HEK293 (cell line): Measurements from ENCODE around the gene DIRAS1.

Experiments
- BCL11A ChIP-seq: fragments of 450-650 bp; formaldehyde crosslinking; IDR thresholded peaks from 2 replicates; pipeline ENCODE4 v1.5.1; 2016; ENCODE audit warnings: low read depth, missing biosample characterization, missing genetic modification characterization
- BCL11B ChIP-seq: fragments of 450-650 bp; formaldehyde crosslinking; IDR thresholded peaks from 2 replicates; pipeline ENCODE4 v1.5.1; 2016; ENCODE audit warnings: low read depth, missing biosample characterization, missing genetic modification characterization
- EGR2 ChIP-seq: fragments of 450-650 bp; formaldehyde crosslinking; IDR thresholded peaks from 2 replicates; pipeline ENCODE4 v1.5.1; 2016; ENCODE audit warnings: low read depth, missing biosample characterization, missing genetic modification characterization
- GFI1B ChIP-seq: fragments of 450-650 bp; formaldehyde crosslinking; IDR thresholded peaks from 2 replicates; pipeline ENCODE4 v1.5.1; 2016; ENCODE audit warnings: missing biosample characterization, missing genetic modification characterization
- GLI2 ChIP-seq: fragments of 450-650 bp; formaldehyde crosslinking; IDR thresholded peaks from 2 replicates; pipeline ENCODE4; 2017; ENCODE audit warnings: missing biosample characterization, missing genetic modification characterization, low read depth, borderline replicate concordance
- GLIS1 ChIP-seq: fragments of 450-650 bp; formaldehyde crosslinking; IDR thresholded peaks from 2 replicates; pipeline ENCODE4 v1.5.1; 2016; ENCODE audit warnings: missing biosample characterization, missing genetic modification characterization
- KLF1 ChIP-seq: fragments of 450-650 bp; formaldehyde crosslinking; IDR thresholded peaks from 2 replicates; pipeline ENCODE4 v1.5.1; 2016; ENCODE audit warnings: missing biosample characterization, missing genetic modification characterization
- KLF7 ChIP-seq: fragments of 450-650 bp; formaldehyde crosslinking; IDR thresholded peaks from 2 replicates; pipeline ENCODE4 v1.5.1; 2016; ENCODE audit warnings: missing biosample characterization, missing genetic modification characterization, borderline replicate concordance
- PRDM1 ChIP-seq: fragments of 450-650 bp; formaldehyde crosslinking; IDR thresholded peaks from 2 replicates; pipeline ENCODE4; 2016; ENCODE audit warnings: missing biosample characterization, missing genetic modification characterization
- SCRT1 ChIP-seq: fragments of 450-650 bp; formaldehyde crosslinking; IDR thresholded peaks from 2 replicates; pipeline ENCODE4 v1.5.1; 2016; ENCODE audit warnings: missing biosample characterization, missing genetic modification characterization, borderline replicate concordance
- SP2 ChIP-seq: fragments of 450-650 bp; formaldehyde crosslinking; IDR thresholded peaks from 2 replicates; pipeline ENCODE4 v1.5.1; 2016; ENCODE audit warnings: missing biosample characterization, missing genetic modification characterization
- ZFHX2 ChIP-seq: fragments of 450-650 bp; formaldehyde crosslinking; conservative IDR thresholded peaks from 2 replicates; pipeline ENCODE4 v1.5.1; 2016; ENCODE audit warnings: missing biosample characterization, missing genetic modification characterization
- ZFP3 ChIP-seq: fragments of 450-650 bp; formaldehyde crosslinking; IDR thresholded peaks from 2 replicates; pipeline ENCODE4 v1.5.1; 2016; ENCODE audit warnings: low read depth, missing biosample characterization, missing genetic modification characterization
- ZFP37 ChIP-seq: fragments of 450-650 bp; formaldehyde crosslinking; IDR thresholded peaks from 2 replicates; pipeline ENCODE4 v1.5.1; 2016; ENCODE audit warnings: missing biosample characterization, missing genetic modification characterization
- ZNF155 ChIP-seq: fragments of 450-650 bp; formaldehyde crosslinking; IDR thresholded peaks from 2 replicates; pipeline ENCODE4 v1.5.1; 2016; ENCODE audit warnings: missing biosample characterization, missing genetic modification characterization
- ZNF169 ChIP-seq: fragments of 450-650 bp; formaldehyde crosslinking; IDR thresholded peaks from 2 replicates; pipeline ENCODE4 v1.5.1; 2016; ENCODE audit warnings: missing biosample characterization, missing genetic modification characterization
- ZNF174 ChIP-seq: fragments of 450-650 bp; formaldehyde crosslinking; IDR thresholded peaks from 2 replicates; pipeline ENCODE4 v1.5.0; 2017; ENCODE audit warnings: missing biosample characterization, mild to moderate bottlenecking, missing genetic modification characterization
- ZNF175 ChIP-seq: fragments of 450-650 bp; formaldehyde crosslinking; IDR thresholded peaks from 2 replicates; pipeline ENCODE4 v1.5.1; 2016; ENCODE audit warnings: missing biosample characterization, missing genetic modification characterization
- ZNF366 ChIP-seq: fragments of 450-650 bp; formaldehyde crosslinking; conservative IDR thresholded peaks from 2 replicates; pipeline ENCODE4 v1.5.1; 2016; ENCODE audit warnings: missing biosample characterization, missing genetic modification characterization
- ZNF514 ChIP-seq: fragments of 450-650 bp; formaldehyde crosslinking; IDR thresholded peaks from 2 replicates; pipeline ENCODE4 v1.5.1; 2016; ENCODE audit warnings: missing biosample characterization, missing genetic modification characterization
- ZNF530 ChIP-seq: fragments of 450-650 bp; formaldehyde crosslinking; IDR thresholded peaks from 2 replicates; pipeline ENCODE4 v1.5.1; 2016; ENCODE audit warnings: low read depth, missing biosample characterization, missing genetic modification characterization
- ZNF555 ChIP-seq: fragments of 450-650 bp; formaldehyde crosslinking; conservative IDR thresholded peaks from 2 replicates; pipeline ENCODE4 v1.5.1; 2017; ENCODE audit warnings: missing biosample characterization, mild to moderate bottlenecking, missing genetic modification characterization, inconsistent platforms
- ZNF561 ChIP-seq: fragments of 450-650 bp; IDR thresholded peaks from 2 replicates; pipeline ENCODE4 v1.5.1; 2018; ENCODE audit warnings: missing biosample characterization, missing genetic modification characterization, borderline replicate concordance
- ZNF600 ChIP-seq: fragments of 450-650 bp; formaldehyde crosslinking; IDR thresholded peaks from 2 replicates; pipeline ENCODE4 v1.5.1; 2016; ENCODE audit warnings: missing biosample characterization, missing genetic modification characterization
- ZNF664 ChIP-seq: fragments of 450-650 bp; formaldehyde crosslinking; IDR thresholded peaks from 2 replicates; pipeline ENCODE4 v1.5.1; 2016; ENCODE audit warnings: missing biosample characterization, missing genetic modification characterization
- ZNF76 ChIP-seq: fragments of 450-650 bp; formaldehyde crosslinking; IDR thresholded peaks from 2 replicates; pipeline ENCODE4; 2016; ENCODE audit warnings: low read depth, missing biosample characterization, missing genetic modification characterization, borderline replicate concordance
- ZNF776 ChIP-seq: fragments of 450-650 bp; formaldehyde crosslinking; IDR thresholded peaks from 2 replicates; pipeline ENCODE4 v1.5.0; 2017; ENCODE audit warnings: missing biosample characterization, missing genetic modification characterization, borderline replicate concordance
- ZNF792 ChIP-seq: fragments of 450-650 bp; formaldehyde crosslinking; IDR thresholded peaks from 2 replicates; pipeline ENCODE4 v1.5.1; 2016; ENCODE audit warnings: missing biosample characterization, missing genetic modification characterization
- ZXDB ChIP-seq: fragments of 450-650 bp; formaldehyde crosslinking; IDR thresholded peaks from 2 replicates; pipeline ENCODE4 v1.5.1; 2016; ENCODE audit warnings: missing biosample characterization, missing genetic modification characterization
- TF ChIP-seq, protein P1 (sequence below): fragments of 450-650 bp; formaldehyde crosslinking; IDR thresholded peaks from 2 replicates; pipeline ENCODE4 v1.5.1; 2016; ENCODE audit warnings: missing biosample characterization, missing genetic modification characterization, low read depth
- TF ChIP-seq, protein P2 (sequence below): fragments of 450-650 bp; formaldehyde crosslinking; IDR thresholded peaks from 2 replicates; pipeline ENCODE4 v1.5.1; 2016; ENCODE audit warnings: missing biosample characterization, missing genetic modification characterization, borderline replicate concordance
- TF ChIP-seq, protein P3 (sequence below): fragments of 450-650 bp; formaldehyde crosslinking; IDR thresholded peaks from 2 replicates; pipeline ENCODE4 v1.5.1; 2016; ENCODE audit warnings: missing biosample characterization, missing genetic modification characterization

Gene DIRAS1

DNA sequence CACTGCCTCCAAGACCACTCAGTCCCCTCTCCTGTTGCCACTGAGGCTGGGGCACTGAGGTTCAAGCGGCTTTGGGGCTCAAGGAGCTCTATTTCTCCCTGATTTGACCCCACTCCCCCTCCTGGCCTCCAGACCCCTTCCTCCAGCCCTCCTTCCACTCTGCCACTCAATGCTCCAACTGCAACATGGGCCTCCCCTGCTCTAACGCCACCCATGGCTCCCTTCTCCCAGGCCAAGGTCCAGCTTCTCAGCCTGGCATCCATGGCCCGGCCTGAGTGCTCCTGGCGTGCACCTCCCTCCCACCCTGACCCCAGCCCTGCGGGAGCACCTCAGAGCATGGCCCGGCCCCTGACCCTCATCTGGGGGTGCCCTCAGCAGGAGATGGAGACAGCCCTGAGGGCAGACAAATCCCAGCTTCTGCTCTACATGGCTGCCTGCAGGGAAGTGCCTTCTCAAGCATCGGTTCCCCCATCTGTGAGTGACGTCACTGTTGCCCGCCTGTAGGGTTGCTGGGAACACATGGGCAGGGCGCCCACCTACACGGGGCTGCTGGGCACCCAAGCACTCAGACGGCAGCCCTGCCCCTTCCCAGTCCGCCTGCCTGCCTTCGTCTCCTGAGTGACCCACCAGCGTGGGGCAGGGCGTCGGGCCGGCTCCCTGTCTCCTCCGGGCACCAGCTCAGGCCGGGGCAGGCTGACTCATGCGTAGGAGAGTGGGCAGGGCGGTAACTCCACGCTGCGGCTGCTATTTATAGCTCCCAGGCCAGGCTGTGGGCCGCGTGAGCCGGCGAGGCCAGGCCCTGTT is 1.6 kb upstream of the DIRAS1 start (continued):
- TF ChIP-seq GLIS1 (tag by site-specific recombination) = 0 out of 2 replicates have a peak, but pooled peaks have one; percentile 6
- TF ChIP-seq ZNF664 = no peak
- TF ChIP-seq ZNF155 = no peak
- TF ChIP-seq, protein P1, sequence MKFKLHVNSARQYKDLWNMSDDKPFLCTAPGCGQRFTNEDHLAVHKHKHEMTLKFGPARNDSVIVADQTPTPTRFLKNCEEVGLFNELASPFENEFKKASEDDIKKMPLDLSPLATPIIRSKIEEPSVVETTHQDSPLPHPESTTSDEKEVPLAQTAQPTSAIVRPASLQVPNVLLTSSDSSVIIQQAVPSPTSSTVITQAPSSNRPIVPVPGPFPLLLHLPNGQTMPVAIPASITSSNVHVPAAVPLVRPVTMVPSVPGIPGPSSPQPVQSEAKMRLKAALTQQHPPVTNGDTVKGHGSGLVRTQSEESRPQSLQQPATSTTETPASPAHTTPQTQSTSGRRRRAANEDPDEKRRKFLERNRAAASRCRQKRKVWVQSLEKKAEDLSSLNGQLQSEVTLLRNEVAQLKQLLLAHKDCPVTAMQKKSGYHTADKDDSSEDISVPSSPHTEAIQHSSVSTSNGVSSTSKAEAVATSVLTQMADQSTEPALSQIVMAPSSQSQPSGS (tag by site-specific recombination) = peak; percentile 44; the same call in 1 of the 2 replicates
- TF ChIP-seq ZNF530 (tag by site-specific recombination) = no peak
- TF ChIP-seq EGR2 (tag by site-specific recombination) = peak; percentile 76
- TF ChIP-seq, protein P2, sequence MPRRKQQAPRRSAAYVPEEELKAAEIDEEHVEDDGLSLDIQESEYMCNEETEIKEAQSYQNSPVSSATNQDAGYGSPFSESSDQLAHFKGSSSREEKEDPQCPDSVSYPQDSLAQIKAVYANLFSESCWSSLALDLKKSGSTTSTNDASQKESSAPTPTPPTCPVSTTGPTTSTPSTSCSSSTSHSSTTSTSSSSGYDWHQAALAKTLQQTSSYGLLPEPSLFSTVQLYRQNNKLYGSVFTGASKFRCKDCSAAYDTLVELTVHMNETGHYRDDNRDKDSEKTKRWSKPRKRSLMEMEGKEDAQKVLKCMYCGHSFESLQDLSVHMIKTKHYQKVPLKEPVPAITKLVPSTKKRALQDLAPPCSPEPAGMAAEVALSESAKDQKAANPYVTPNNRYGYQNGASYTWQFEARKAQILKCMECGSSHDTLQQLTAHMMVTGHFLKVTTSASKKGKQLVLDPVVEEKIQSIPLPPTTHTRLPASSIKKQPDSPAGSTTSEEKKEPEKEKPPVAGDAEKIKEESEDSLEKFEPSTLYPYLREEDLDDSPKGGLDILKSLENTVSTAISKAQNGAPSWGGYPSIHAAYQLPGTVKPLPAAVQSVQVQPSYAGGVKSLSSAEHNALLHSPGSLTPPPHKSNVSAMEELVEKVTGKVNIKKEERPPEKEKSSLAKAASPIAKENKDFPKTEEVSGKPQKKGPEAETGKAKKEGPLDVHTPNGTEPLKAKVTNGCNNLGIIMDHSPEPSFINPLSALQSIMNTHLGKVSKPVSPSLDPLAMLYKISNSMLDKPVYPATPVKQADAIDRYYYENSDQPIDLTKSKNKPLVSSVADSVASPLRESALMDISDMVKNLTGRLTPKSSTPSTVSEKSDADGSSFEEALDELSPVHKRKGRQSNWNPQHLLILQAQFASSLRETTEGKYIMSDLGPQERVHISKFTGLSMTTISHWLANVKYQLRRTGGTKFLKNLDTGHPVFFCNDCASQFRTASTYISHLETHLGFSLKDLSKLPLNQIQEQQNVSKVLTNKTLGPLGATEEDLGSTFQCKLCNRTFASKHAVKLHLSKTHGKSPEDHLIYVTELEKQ (tag by site-specific recombination) = no peak
- TF ChIP-seq BCL11A = no peak
- no peak for TF ChIP-seq ZNF555
- TF ChIP-seq SP2 (tag by site-specific recombination) = 0 out of 2 replicates have a peak, but pooled peaks have one; percentile 20
- TF ChIP-seq ZNF366 (tag by site-specific recombination) = no peak
- no peak for TF ChIP-seq PRDM1
- TF ChIP-seq ZNF174 (tag by site-specific recombination) = no peak
- TF ChIP-seq ZNF776 (tag by site-specific recombination) = no peak
- TF ChIP-seq, protein P3, sequence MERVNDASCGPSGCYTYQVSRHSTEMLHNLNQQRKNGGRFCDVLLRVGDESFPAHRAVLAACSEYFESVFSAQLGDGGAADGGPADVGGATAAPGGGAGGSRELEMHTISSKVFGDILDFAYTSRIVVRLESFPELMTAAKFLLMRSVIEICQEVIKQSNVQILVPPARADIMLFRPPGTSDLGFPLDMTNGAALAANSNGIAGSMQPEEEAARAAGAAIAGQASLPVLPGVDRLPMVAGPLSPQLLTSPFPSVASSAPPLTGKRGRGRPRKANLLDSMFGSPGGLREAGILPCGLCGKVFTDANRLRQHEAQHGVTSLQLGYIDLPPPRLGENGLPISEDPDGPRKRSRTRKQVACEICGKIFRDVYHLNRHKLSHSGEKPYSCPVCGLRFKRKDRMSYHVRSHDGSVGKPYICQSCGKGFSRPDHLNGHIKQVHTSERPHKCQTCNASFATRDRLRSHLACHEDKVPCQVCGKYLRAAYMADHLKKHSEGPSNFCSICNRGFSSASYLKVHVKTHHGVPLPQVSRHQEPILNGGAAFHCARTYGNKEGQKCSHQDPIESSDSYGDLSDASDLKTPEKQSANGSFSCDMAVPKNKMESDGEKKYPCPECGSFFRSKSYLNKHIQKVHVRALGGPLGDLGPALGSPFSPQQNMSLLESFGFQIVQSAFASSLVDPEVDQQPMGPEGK = 0 out of 2 replicates have a peak, but pooled peaks have one; percentile 29
- no peak for TF ChIP-seq GLI2 (tag by site-specific recombination)
- no peak for TF ChIP-seq ZNF792 (tag by site-specific recombination)
- peak; percentile 92 for TF ChIP-seq ZFHX2 (tag by site-specific recombination)
- TF ChIP-seq ZFP3 (tag by site-specific recombination) = no peak
- no peak for TF ChIP-seq ZNF600 (tag by site-specific recombination)
- no peak for TF ChIP-seq BCL11B (tag by site-specific recombination)
- TF ChIP-seq KLF1 (tag by site-specific recombination) = peak; percentile 17; the same call in 1 of the 2 replicates
- no peak for TF ChIP-seq ZNF175 (tag by site-specific recombination)
- TF ChIP-seq KLF7 (tag by site-specific recombination) = no peak
- TF ChIP-seq ZXDB (tag by site-specific recombination) = no peak
- no peak for TF ChIP-seq ZFP37 (tag by site-specific recombination)
- no peak for TF ChIP-seq ZNF76
- TF ChIP-seq SCRT1 = no peak
- TF ChIP-seq ZNF561 (tag by site-specific recombination) = no peak
- TF ChIP-seq ZNF514 = no peak
- TF ChIP-seq ZNF169 (tag by site-specific recombination) = no peak
- TF ChIP-seq GFI1B (tag by site-specific recombination) = no peak
